HG03565 (cell line): ENCODE measurements around the gene CLEC18A.
"Not testable (repeated sequence)": the region's sequence is repeated elsewhere in the genome, so short reads cannot be mapped to it uniquely, and the experiment has no call there.

ENCODE experiments used
- ATAC-seq: cut with Tn5 transposase; IDR thresholded peaks from one replicate; pipeline ENCODE4 v1.9.1; 2021; ENCODE audit warnings: mild to moderate bottlenecking, moderate library complexity; ENCODE audit not compliant: unreplicated experiment

Gene CLEC18A

DNA sequence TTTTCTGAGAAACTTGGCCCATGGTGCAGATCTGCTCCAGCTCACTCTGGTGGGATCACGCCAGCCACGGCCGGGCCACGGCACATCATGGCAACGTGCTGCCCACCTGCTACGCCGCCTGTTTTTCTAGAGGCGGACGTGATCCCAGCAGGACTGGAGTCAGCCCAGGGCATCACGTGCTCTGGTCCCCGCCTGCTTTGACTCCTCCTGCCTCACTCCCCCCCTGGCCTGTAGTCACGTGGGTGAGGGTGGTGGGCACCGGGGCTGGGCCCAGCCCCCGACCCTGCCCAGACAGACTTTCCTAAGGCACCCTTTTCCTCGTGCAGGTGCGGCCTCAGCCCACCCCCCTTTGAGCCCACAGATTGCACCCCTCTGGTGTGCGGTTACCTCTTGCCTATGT is 723 bp upstream of the CLEC18A start:
- not testable (repeated sequence) for ATAC-seq

DNA sequence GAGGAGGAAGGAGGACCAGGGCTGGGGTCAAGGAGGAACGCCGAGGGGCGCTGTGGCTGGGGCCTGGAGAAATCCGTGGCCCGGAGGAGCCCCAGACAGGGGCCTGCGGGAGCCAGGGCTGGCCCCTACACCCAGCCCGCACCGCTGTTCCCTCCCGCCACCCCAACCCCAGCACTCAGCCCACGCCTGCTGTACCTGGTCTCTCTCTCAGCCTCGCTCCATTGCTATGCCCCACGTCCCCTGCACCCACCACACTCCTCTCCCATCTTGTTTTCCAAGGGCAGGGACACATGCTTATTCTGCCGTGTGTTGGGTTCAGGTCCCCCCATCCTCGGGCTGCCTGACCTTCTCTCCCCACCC is 518 bp downstream of the CLEC18A start:
- ATAC-seq, result not testable (repeated sequence)

DNA sequence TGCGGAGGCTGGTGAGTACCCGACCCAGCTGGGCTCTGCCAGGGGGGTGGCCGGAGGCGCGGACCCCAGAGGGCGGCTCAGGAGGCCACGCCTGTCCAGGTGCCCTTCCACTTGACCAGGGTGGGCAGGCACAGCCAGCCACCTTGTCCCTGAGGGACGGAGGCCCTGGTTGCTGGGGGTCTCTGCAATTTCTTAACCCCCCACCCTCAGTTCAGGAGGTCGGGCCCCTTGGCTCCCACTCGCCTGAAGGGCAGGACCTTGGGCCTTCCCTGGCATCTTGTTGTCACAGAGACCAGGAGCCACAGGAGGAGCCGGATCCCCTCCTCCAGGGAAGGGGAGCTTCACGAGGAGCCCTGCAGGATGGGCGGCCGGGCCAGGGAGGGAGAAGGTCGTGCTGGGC is 982 bp downstream of the CLEC18A start:
- ATAC-seq, result not testable (repeated sequence)

DNA sequence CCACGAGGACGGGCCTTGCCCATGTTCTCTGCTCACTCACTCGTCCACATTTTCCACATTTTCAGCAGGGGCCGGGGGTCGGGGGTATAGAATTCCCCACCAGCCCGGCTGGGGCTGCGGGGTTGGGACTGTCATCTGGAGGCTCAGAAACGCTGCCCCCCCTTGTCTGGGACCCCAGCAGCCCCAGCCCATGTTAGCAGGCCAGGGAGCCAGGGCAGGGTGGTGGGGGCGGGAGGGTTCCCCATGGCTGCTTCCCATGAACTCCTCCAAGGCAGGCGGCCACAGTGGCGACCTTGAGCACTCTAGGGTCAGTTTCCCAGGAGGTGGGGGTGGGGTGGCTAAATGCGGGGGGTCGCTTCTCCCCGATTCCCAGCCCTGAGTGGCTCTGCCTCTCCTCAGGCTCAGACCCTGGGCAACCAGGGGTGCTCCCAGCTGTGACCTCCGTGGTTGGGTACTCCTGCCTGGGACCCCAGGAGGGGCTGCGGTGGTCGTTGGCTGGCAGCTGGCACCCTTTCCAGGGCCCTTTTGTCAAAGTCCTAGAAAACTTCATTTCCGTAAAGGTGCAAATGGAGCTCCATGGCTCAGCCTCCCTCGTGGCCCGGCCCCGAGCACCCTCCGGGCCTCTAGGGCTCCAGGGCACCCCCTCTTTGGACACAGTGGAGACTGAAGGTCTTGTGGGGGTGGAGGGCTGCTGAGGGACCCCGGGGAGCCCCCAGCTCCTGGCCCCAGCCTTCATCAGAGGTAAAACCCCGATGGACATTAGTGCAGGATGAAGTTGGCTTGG is 1.6 kb downstream of the CLEC18A start:
- ATAC-seq, result not testable (repeated sequence)

DNA sequence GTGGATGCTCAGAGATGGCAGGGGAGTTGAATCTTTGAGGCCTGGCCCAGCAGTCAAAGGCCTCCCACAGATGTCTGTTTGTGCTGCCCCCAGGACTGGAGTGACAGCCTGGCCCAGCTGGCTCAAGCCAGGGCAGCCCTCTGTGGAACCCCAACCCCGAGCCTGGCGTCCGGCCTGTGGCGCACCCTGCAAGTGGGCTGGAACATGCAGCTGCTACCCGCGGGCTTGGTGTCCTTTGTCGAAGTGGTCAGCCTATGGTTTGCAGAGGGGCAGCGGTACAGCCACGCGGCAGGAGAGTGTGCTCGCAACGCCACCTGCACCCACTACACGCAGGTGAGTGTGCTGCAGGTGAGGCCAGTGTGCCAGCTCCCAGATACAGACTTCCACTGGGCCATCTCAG is 3.1 kb downstream of the CLEC18A start:
- not testable (repeated sequence) for ATAC-seq

DNA sequence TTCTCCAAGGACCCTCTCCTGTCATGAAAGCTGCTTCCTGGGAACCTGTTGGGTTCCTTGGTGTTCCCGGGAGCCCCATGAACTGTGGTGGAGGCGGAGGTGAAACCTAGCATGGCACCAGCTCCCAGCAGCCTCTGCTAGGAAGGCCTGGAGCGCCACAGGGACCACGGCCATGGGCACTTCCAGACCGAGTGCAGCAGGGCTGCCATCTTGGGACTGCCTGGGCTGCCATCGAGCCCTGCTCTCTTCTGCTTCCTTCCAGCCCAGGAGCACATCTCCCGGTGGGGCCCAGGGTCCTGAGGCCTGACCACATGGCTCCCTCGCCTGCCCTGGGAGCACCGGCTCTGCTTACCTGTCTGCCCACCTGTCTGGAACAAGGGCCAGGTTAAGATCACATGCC is 12.2 kb downstream of the CLEC18A start:
- ATAC-seq, result not testable (repeated sequence)

DNA sequence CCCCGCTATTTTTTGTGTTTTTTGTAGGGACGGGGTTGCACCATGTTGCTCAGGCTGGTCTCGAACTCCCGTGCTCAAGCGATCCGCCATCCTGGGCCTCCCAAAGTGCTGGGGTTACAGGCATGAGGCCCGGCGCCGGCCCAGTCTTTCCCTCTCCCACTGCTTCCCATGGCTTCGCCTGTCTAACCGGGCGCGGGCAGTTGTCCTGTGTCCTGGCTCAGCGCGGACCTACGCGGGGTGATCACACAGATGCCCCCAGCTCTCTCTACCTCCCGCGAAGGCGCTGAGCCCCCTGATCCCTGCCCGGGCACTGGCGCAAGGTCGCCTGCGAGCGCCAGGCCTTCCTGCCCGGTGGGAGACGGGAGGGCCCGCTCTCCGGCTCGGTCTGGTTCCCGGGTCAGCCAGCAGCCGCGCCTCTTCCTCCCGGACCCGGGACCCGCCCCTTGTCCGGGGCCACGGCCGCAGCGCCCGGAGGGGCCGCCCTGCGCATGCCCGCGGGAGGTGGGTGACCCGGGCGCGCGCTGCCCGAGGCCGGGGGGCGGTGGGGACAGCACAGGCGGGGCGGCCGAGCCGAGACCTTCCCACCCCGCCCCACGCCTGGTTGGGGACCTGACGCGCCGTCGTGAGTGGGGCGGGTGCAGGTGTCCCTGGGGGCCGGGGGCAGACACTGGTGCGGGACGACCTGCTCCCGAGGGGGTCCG is 14.0 kb downstream of the CLEC18A start:
- ATAC-seq, result not testable (repeated sequence)

DNA sequence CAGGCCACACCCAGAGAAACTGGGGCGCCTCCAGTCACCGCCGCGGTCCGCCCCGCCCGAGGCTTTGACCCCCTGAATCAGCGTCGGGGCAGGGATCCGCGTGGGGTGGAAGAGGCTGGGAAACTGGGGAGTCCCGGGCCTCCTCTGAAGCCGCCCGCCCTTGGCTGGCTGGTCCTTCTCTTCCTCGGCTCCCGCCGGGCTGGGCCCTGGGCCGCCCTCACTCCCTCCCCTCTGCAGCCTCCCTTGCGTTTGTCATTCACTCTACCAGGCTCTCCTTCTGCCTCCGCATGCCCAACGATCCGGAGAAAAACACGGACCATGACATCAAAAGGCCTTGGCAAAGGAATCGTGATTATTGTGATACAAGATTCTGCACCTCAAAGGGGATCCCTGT is 14.5 kb downstream of the CLEC18A start:
- ATAC-seq, result not testable (repeated sequence)

DNA sequence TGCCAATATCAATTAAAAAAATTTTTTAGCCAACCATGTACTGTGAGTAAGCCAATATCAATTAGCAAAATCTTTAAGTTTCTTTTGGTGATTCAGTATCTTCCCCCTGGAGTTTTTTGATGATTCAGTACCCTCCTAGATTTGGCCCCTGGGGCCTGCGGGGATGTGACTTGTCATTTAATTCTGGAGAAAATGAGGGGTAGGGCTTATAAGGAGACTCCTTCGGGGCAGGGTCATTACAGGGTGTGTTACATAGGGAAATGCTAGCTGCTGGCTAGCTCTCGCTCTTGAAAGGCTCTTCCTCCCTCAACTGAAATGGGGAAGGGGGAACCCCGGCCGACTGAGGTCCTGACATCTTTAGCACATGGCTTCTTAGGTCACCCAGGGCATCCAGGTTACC is 16.6 kb downstream of the CLEC18A start:
- ATAC-seq, result not testable (repeated sequence)

DNA sequence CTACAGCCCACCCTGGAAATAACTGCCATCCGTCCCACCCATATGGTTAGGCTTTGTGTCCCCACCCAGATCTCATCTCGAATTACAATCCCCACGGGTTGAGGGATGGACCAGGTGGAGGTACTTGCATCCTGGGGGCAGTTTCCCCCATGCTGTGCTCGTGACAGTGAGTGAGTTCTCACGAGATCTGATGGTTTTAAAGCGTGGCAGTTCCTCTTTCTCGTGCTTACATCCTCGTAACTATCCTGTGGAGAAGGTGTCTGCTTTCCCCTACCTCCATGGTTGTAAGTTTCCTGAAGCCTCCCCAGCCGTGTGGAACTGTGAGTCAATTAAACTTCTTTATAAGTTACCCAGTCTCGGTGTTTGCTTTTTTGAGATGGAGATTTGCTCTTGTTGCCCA is 17.0 kb downstream of the CLEC18A start:
- ATAC-seq, result not testable (repeated sequence)

DNA sequence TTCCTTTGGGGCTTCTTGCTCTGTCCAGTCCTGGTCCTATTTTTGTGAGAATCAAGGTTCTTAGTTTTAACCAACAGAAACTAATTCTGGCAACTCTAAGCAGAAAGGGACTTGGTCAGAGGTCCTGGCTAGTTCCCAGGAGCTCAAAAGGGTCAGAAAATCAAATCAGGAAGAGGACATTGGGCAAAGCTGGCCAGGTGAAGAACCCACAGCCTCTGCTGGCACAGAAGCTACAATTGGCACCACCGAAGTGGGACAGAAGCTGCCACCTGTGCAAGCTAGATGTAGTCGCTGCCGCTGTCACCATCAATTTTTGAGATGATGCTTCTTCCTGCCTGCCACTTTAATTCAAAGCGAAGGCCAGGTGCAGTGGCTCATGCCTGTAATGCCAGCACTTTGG is 18.5 kb downstream of the CLEC18A start:
- ATAC-seq, result not testable (repeated sequence)

DNA sequence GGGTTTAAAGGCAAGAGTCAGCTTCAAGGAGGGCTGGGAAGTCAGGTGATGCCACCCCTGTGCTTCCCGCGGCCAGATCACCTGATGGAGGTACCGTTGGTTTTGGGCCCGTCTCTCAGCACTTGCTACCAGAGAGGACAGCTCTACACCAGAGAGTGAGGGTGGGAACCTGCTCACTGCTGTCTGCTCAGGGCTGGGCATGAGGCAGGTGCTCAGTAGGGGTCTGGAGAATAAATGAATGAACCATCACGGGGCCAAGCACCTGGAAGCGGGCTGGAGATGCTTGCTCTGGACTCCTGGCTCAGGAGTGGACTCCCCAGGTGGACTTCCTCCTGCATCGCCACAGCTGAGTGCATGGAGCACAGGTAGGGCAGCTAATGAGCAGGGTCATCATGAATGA is 21.0 kb downstream of the CLEC18A start:
- ATAC-seq, result not testable (repeated sequence)

DNA sequence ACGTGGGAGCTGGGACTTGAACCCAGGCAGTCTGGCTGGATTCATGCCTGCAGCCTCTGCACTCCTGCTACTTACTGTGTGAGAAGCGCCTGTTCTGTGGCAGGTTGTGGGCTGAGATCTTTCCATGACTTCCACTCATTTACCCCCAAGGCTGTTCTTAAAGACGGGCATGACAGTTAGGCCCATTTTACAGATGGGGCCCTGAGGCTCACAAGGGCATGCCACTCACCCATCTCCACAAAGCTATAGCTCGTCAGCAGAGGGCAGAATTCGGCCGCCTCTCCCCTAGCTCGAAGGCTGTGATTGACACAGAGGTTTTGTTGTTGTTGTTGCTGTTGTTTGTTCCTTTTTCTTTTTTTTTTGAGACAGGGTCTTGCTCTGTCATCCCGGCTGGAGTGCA is 21.8 kb downstream of the CLEC18A start:
- not testable (repeated sequence) for ATAC-seq

DNA sequence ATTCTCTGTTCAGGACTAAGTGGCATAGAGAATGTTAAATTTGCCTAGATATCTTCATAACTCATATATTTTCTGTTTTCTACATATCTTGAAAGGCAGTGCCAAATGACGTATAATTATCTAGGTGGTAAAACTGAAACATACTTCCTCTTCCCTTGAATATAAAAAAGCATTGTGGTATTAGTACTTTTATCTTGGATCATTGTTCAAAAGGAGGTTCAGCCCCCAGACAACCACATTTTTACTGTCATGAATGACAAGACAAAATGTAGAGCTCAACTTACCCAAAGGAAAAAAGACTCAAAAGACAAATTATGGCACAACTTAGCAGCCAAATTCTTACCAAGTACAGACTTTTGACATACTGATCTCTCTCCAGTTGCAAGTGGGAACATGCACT is 34.1 kb downstream of the CLEC18A start:
- ATAC-seq, result not testable (repeated sequence)

DNA sequence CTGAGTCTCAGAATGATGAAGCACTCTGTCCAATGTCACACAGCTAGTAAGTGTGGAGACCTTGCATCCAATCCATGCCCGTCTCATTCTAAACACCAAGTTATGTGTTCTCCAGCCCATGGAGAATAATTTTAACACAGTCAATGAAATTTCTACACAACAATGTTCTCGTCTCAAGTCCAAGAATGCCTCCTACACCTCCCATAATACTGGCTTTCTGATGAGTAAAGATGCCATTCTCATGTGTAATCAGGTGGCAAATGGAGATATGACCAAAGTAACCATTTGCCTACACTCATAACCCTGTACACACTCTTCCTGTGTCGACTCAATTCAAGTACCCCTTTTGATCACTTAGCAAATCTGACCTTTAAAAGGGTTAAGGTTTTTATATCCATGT is 46.8 kb downstream of the CLEC18A start:
- ATAC-seq, result not testable (repeated sequence)

DNA sequence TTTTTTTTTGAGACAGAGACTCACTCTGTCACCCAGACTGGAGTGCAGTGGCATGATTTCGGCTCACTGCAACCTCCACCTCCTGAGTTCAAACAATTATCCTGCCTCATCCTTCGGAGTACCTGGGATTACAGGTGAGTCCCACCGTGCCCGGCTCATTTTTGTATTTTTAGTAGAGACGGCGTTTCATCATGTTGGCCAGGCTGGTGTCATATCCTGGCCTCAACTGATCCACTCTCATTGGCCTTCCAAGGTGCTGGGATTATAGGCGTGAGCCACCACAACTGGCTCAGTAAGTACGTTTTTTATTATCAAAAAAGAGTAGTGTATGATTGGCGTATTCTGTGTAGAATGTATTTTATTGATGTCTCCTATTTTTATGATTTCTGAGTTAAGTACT is 48.7 kb downstream of the CLEC18A start:
- not testable (repeated sequence) for ATAC-seq

DNA sequence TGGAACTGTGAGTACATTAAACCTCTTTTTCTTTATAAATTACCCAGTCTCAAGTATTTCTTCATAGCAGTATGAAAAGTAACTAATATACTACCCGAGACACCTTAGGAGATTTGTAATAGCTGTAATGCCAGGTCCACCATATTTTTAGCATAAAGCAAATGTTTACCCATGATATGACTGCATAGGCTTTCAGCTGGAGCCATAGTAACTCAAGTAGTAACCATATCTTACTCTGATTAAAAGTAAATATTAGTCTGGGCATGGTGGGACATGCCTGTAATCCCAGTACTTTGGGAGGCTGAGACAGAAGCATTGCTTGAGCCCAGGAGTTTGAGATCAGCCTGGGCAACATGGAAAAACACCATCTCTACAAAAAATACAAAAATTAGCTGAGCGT is 52.4 kb downstream of the CLEC18A start:
- not testable (repeated sequence) for ATAC-seq

DNA sequence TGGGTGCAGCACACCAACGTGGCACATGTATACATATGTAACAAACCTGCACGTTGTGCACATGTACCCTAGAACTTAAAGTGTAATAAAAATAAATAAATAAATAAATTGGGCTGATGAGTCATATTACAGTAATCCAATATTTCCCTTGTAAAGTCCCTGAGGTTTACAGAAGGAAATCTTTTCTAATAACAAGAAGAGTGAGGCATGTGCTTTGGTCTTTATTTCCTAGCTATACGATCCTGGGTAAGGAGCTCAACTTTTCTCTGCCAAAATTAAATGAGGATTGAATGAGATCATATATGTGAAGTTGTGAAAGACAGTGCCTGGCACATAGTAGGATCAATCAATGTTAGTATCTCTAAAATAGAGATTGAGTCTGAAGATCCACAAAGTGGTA is 57.5 kb downstream of the CLEC18A start:
- not testable (repeated sequence) for ATAC-seq

DNA sequence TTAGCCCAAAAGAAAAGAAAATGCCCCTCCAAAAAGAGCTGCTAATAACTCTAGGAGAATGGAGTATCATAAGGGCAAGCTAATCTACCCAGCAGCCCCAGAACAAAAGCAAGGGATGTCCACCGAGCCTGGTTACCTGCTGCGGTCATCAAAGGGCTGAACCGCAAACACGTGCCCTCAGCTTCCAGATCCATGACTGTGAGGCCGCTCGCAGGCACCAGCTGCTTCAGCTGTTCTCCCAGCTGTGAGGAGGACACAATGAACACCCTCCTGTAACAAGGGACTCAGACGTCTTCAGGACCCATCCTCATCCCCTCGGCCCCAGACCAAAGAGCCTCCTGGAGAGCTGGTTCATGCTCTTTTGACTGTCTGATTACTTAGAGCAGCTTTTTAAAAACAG is 59.5 kb downstream of the CLEC18A start:
- ATAC-seq, result not testable (repeated sequence)

DNA sequence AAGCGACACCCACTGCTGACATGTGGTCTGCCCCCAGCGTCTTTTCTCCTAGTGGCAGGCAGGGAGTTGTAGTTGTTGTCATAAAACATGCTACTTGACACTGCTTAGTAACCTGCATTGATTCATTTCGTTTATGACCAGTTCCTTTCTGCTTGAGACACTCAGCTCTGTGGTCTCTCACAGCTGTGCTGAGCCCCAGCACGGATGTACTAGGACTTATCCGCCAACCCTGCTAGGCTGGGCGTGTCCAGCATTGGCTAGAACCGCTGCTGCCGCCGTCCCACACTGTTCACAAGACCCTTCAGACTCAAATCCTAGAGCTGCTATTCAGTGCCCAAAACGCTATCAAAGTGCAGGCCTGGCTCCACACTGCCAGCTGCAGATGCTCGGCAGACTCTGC is 60.0 kb downstream of the CLEC18A start:
- ATAC-seq, result not testable (repeated sequence)

DNA sequence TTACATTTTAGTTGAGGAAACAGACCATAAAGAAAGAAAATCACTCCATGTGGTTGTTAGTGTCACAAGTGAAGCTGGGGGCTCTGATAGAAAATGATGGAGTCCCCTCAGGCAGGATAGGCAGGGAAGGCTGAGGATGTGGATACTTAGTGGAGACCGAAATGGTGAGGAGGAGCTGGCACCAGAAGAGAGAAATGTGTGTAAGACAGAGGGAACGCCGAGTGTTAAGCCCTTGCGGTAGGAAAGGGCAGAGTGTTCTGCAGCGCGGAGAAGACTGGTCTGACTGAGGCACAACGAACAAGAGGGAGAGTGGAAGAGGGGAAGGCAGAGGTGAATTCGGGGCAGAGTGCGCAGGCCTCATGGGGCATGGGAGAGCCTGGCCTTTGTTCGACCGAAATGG is 61.2 kb downstream of the CLEC18A start:
- ATAC-seq, result not testable (repeated sequence)

DNA sequence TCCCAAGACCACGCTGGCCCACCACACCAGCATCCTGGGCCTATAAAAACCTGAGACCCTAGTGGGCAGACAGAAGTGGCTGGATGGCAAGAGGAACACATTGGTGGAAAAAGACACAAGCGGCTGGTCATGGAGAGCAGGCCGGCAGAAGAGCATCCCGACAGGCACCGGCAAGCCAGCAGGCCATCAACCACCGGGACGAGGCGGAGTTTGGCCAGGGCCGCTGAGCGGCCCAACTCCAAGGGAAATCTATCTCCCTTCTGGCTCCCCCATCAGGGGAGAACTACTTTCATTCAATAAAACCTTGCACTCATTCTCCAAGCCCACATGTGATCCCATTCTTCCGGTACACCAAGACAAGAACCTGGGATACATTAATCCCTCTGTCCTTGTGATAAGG is 61.8 kb downstream of the CLEC18A start:
- ATAC-seq, result not testable (repeated sequence)
